Neural cell (in vitro differentiated cells): Measurements from ENCODE around the gene DUOX1.

Experiments
- EP300 ChIP-seq: fragments of 450-650 bp; conservative IDR thresholded peaks from 2 replicates; pipeline ENCODE4 v1.6.1; 2014; ENCODE audit warnings: antibody characterized with exemption, mild to moderate bottlenecking, moderate library complexity; ENCODE audit not compliant: poor library complexity, severe bottlenecking
- EZH2 ChIP-seq: fragments of 200-600, 300-800 bp; shearing (Covaris generic), sonication (generic); IDR thresholded peaks from 2 replicates; pipeline ENCODE4 v1.6.1; 2014; ENCODE audit warnings: antibody characterized with exemption, low read length, borderline replicate concordance, mild to moderate bottlenecking; ENCODE audit not compliant: insufficient read depth, poor library complexity, severe bottlenecking
- POLR2AphosphoS5 ChIP-seq: IDR thresholded peaks from 2 replicates; pipeline ENCODE4 v1.6.1; 2012
- RAD21 ChIP-seq: fragments of 450-650 bp; conservative IDR thresholded peaks from 2 replicates; pipeline ENCODE4 v1.6.1; 2014; ENCODE audit warnings: antibody characterized with exemption, mild to moderate bottlenecking, moderate library complexity
- TF ChIP-seq, protein P1 (sequence below): fragments of 450-650 bp; IDR thresholded peaks from 2 replicates; pipeline ENCODE4 v1.5.1; 2014; ENCODE audit warnings: antibody characterized with exemption, mild to moderate bottlenecking, moderate library complexity; ENCODE audit not compliant: poor library complexity, severe bottlenecking

DNA sequence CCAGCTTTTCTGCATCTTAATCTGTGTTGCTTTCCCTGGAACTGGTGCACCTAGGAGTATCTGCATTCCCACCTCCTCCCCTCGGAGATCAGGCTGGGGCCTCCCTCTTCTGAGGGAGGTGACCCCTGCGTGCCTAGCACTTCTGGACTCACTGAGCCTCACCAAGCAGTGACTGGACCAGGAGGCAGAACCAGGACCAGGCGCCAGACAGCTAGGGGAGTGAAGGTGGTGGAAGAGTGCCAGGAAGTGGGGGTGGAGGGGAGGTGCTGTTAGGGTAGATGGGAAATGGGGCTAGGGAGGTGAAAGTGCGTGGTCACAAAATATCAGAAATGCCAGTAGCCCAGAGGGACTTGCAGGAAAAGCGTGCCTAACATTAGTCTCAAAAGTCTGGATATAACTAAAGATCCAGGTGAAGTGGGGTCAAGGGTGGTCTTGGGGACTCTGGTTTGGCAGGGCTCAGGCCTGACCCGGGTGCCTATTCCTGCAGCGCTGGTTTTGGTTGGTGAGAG lies 14.4 kb upstream of the DUOX1 start:
- TF ChIP-seq EZH2 (no peak), POLR2AphosphoS5 (no peak), EP300 (no peak), RAD21 (no peak)
- TF ChIP-seq, protein P1, sequence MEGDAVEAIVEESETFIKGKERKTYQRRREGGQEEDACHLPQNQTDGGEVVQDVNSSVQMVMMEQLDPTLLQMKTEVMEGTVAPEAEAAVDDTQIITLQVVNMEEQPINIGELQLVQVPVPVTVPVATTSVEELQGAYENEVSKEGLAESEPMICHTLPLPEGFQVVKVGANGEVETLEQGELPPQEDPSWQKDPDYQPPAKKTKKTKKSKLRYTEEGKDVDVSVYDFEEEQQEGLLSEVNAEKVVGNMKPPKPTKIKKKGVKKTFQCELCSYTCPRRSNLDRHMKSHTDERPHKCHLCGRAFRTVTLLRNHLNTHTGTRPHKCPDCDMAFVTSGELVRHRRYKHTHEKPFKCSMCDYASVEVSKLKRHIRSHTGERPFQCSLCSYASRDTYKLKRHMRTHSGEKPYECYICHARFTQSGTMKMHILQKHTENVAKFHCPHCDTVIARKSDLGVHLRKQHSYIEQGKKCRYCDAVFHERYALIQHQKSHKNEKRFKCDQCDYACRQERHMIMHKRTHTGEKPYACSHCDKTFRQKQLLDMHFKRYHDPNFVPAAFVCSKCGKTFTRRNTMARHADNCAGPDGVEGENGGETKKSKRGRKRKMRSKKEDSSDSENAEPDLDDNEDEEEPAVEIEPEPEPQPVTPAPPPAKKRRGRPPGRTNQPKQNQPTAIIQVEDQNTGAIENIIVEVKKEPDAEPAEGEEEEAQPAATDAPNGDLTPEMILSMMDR = no peak
